ENCODE results near the gene MYOD1. TPM values are rescaled to one million over a fixed set of nuclear protein-coding genes. Genes with fewer than 3 reads are reported as not detected.

The MYOD1 gene
- total RNA-seq, 4 donors from 2014 or later, result not detected

DNA sequence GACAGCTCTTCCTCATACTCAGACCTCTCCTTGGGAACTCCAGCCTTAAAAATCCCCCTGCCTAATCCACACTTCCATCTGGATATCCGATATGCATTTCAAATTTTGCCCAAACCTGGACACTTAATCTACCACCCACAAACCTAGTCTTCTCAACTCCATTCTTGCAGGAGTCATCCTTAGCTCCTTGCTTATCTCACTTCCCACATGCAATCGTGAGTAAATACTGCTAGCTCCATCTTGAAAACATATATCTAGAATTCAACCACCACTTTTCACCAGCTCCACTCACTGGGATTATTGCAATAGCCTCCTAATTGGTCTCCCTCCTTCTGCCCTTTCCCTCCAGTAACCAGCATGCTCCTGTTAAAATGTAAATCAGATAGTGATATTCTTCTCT, 2.6 kb upstream of the MYOD1 start:
- DNase-seq (ENCODE audit: low spot score) (no peak), ATAC-seq (ENCODE audit: low FRiP score) (no peak)
- TF ChIP-seq, protein P1, sequence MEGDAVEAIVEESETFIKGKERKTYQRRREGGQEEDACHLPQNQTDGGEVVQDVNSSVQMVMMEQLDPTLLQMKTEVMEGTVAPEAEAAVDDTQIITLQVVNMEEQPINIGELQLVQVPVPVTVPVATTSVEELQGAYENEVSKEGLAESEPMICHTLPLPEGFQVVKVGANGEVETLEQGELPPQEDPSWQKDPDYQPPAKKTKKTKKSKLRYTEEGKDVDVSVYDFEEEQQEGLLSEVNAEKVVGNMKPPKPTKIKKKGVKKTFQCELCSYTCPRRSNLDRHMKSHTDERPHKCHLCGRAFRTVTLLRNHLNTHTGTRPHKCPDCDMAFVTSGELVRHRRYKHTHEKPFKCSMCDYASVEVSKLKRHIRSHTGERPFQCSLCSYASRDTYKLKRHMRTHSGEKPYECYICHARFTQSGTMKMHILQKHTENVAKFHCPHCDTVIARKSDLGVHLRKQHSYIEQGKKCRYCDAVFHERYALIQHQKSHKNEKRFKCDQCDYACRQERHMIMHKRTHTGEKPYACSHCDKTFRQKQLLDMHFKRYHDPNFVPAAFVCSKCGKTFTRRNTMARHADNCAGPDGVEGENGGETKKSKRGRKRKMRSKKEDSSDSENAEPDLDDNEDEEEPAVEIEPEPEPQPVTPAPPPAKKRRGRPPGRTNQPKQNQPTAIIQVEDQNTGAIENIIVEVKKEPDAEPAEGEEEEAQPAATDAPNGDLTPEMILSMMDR (IDR thresholded peaks at IDR 0.05), result no peak

GRCh38 chr11:17718015-17718414, 1.4 kb upstream of the MYOD1 start:
- DNase-seq (ENCODE audit: low spot score), result no peak
- TF ChIP-seq, protein P1 (IDR thresholded peaks at IDR 0.05), result no peak
- ATAC-seq (ENCODE audit: low FRiP score), result no peak

DNA sequence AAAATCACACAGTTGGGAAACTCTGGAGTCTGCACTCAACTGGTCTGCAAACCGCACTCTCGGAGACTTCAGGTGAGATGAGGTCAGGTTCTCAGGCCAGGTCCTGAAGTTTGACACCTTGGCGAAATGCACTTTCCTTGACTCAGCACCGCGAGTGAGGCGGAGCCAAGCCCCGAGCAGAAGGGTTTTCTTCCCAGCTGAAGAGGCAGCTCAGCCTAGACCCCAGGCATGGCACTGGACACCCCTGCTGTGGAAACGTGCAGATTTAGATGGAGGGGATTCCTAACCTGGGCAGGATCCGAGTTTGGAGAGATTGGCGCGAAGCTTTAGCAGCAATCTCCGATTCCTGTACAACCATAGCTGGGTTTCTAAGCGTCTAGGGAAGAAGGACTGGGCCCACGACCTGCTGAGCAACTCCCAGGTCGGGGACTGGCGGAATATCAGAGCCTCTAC, 835 bp upstream of the MYOD1 start:
- TF ChIP-seq, protein P1 (IDR thresholded peaks at IDR 0.05), result no peak
- no peak for DNase-seq (ENCODE audit: low spot score)
- no peak for ATAC-seq (ENCODE audit: low FRiP score)

- TF ChIP-seq, protein P1 (IDR thresholded peaks at IDR 0.05), result no peak
- DNase-seq (ENCODE audit: low spot score) (no peak), ATAC-seq (ENCODE audit: low FRiP score) (no peak)
Measured at GRCh38 chr11:17719938-17720795, 796 bp downstream of the MYOD1 start.

GRCh38 chr11:17720796-17721171, 1.4 kb downstream of the MYOD1 start:
- TF ChIP-seq, protein P1 (IDR thresholded peaks at IDR 0.05), result no peak
- DNase-seq (ENCODE audit: low spot score), result no peak
- no peak for ATAC-seq (ENCODE audit: low FRiP score)

- no peak for ATAC-seq (ENCODE audit: low FRiP score)
- TF ChIP-seq, protein P1 (IDR thresholded peaks at IDR 0.05), result no peak
- no peak for DNase-seq (ENCODE audit: low spot score)
Measured at GRCh38 chr11:17721242-17721999, 2.0 kb downstream of the MYOD1 start.
